Endothelial cell (in vitro differentiated cells): Measurements from ENCODE around the gene IL17REL. TPM values are rescaled to one million over a fixed set of nuclear protein-coding genes. Genes with fewer than 3 reads are reported as not detected.
A peak's percentile ranks its signal among the peaks of the same experiment; 100 is the strongest.
"Not testable (repeated sequence)": the region's sequence is repeated elsewhere in the genome, so short reads cannot be mapped to it uniquely, and the experiment has no call there.

Experiments used
- DNase-seq: peaks from one replicate; pipeline ENCODE4 v3.0.0; 2021; ENCODE audit warnings: low spot score
- H3K27ac Mint-ChIP-seq: one replicate; pipeline ENCODE4 v1.8.0; 2021; ENCODE audit warnings: mixed read lengths, inconsistent platforms; ENCODE audit not compliant: unreplicated experiment
- H3K27me3 Mint-ChIP-seq: one replicate; pipeline ENCODE4 v1.8.0; 2021; ENCODE audit warnings: mild to moderate bottlenecking, moderate library complexity, mixed read lengths, inconsistent platforms; ENCODE audit not compliant: unreplicated experiment
- H3K36me3 Mint-ChIP-seq: one replicate; pipeline ENCODE4 v1.8.0; 2021; ENCODE audit warnings: mild to moderate bottlenecking, low read depth, mixed read lengths, inconsistent platforms; ENCODE audit not compliant: unreplicated experiment
- H3K4me1 Mint-ChIP-seq: one replicate; pipeline ENCODE4 v1.8.0; 2021; ENCODE audit warnings: mild to moderate bottlenecking, mixed read lengths, inconsistent platforms; ENCODE audit not compliant: unreplicated experiment
- H3K4me3 Mint-ChIP-seq: one replicate; pipeline ENCODE4 v1.8.0; 2021; ENCODE audit warnings: mild to moderate bottlenecking, mixed read lengths, inconsistent platforms; ENCODE audit not compliant: unreplicated experiment
- H3K9me3 Mint-ChIP-seq: one replicate; pipeline ENCODE4 v1.8.0; 2021; ENCODE audit warnings: mixed read lengths, inconsistent platforms; ENCODE audit not compliant: unreplicated experiment
- CTCF ChIP-seq: fragments of 200-600 bp; sonication (generic); IDR thresholded peaks from one replicate; pipeline ENCODE4 v1.5.0; 2021; ENCODE audit warnings: antibody characterized with exemption; ENCODE audit not compliant: unreplicated experiment
- microRNA-seq: library from miRNA; unstranded; fragments of <30 nt; microRNA quantifications from one replicate; pipeline ENCODE4, GENCODE V29; 2020; ENCODE audit not compliant: unreplicated experiment
- total RNA-seq: library from RNA; stranded (reverse); fragmentation: NEBNext Ultra II Directional; extraction: Animal tissue kit (Norgen Biotek cat#: 25700); gene quantifications from one replicate; pipeline ENCODE4 v1.2.1, GENCODE V29; 2021; ENCODE audit not compliant: unreplicated experiment

Gene IL17REL
- total RNA-seq, 1 donor from 2014 or later, result 0.15 TPM

GRCh38 chr22:49947296-49947622, 65.3 kb downstream of the IL17REL start:
- Mint-ChIP-seq H3K9me3 (no peaks in the 10 kb centered on the region), H3K27ac (no peak overlapping the region), H3K4me1 (peaks cover 9% of the 10 kb centered on the region), H3K4me3 (no peak overlapping the region), H3K36me3 (no peaks in the 10 kb centered on the region), H3K27me3 (peaks cover 3% of the 10 kb centered on the region)
- TF ChIP-seq CTCF, result no peak
- no peak for DNase-seq

GRCh38 chr22:49946612-49947295, 65.8 kb downstream of the IL17REL start:
- Mint-ChIP-seq H3K4me3 (no peak overlapping the region), H3K9me3 (no peaks in the 10 kb centered on the region), H3K27me3 (peaks cover 3% of the 10 kb centered on the region), H3K36me3 (no peaks in the 10 kb centered on the region), H3K27ac (peak overlapping the region; percentile 48), H3K4me1 (peaks cover 9% of the 10 kb centered on the region)
- TF ChIP-seq CTCF, result no peak
- no peak for DNase-seq

- not testable (repeated sequence) for H3K27me3 Mint-ChIP-seq, H3K4me3 Mint-ChIP-seq, H3K9me3 Mint-ChIP-seq, H3K27ac Mint-ChIP-seq, H3K36me3 Mint-ChIP-seq, DNase-seq
- peaks cover 11% of the 10 kb centered on the region for H3K4me1 Mint-ChIP-seq
Measured at GRCh38 chr22:49945042-49945794, 67.3 kb downstream of the IL17REL start.

Small RNA genes within 50 kb of the gene (microRNA-seq; reads per million reads assigned to microRNA genes)
- 2.2 reads per million, percentile 32 among the genes with 10 or more reads in this experiment for gene MIR6821

Other genes starting within 250 kb of the IL17REL start
- gene BRD1, start 184.9 kb downstream of the IL17REL start, total RNA-seq, result 40.3 TPM
- gene ZBED4, start 158.9 kb downstream of the IL17REL start, total RNA-seq, result 22.6 TPM
- gene ALG12, start 94.3 kb downstream of the IL17REL start, total RNA-seq, result 23.2 TPM
- gene CRELD2, start 94.1 kb downstream of the IL17REL start, total RNA-seq, result 207 TPM
- 112 TPM for gene PIM3, start 52.0 kb downstream of the IL17REL start, total RNA-seq
- not detected for gene TTLL8, start 45.5 kb upstream of the IL17REL start, total RNA-seq
- gene MLC1, start 72.7 kb upstream of the IL17REL start, total RNA-seq, result 1.2 TPM
- gene MOV10L1, start 77.2 kb upstream of the IL17REL start, total RNA-seq, result not detected
- 0.87 TPM for gene PANX2, start 158.0 kb upstream of the IL17REL start, total RNA-seq
- gene TRABD, start 173.1 kb upstream of the IL17REL start, total RNA-seq, result 33.1 TPM
- 18.7 TPM for gene SELENOO, start 188.2 kb upstream of the IL17REL start, total RNA-seq
- gene TUBGCP6, start 232.3 kb upstream of the IL17REL start, total RNA-seq, result 48.5 TPM
- 42.1 TPM for gene HDAC10, start 238.5 kb upstream of the IL17REL start, total RNA-seq
- 33.4 TPM for gene MAPK12, start 248.9 kb upstream of the IL17REL start, total RNA-seq